Stimulated activated CD8-positive, alpha-beta memory T cell treated with anti-CD3 and anti-CD28 coated beads, Interleukin-7, amount 100 ng/mL, for 48 hours (primary cell): Measurements from ENCODE around the gene DDAH2.

ENCODE experiments used
- DNase-seq, 2 donors: peaks; one replicate each; pipeline ENCODE4 v3.0.0-alpha.2; 2020; ENCODE audit warnings: low read depth in 1 of 2; ENCODE audit errors: extremely low read depth in 1 of 2

Gene DDAH2

GRCh38 chr6:31733734-31734133 is 4.6 kb upstream of the DDAH2 start:
- DNase-seq = no peak

- DNase-seq = no peak
These were observed 2.9 kb upstream of the DDAH2 start for GRCh38 chr6:31732029-31732428.

DNA sequence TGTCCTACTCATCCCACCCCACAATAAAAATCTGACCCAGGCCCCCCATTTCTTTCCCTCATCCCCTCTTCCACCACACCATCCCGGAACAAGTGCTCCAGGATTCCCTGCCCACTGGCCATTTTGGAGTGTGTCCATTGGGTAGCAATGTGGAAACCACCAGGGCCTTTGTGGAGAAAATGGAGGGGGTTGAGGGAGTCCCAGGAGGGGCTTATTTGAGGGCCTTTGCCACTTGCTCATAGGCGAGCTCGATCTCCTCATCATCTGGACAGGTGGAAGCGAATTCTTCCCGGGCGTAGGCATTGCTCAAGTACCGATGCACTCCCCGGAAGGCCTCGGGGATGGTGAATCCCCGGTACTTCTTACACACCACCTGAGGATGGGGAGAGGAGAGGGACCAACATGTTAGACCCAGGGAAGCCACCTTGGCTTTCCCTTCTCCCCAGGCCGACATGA is 1.6 kb upstream of the DDAH2 start:
- no peak for DNase-seq

DNA sequence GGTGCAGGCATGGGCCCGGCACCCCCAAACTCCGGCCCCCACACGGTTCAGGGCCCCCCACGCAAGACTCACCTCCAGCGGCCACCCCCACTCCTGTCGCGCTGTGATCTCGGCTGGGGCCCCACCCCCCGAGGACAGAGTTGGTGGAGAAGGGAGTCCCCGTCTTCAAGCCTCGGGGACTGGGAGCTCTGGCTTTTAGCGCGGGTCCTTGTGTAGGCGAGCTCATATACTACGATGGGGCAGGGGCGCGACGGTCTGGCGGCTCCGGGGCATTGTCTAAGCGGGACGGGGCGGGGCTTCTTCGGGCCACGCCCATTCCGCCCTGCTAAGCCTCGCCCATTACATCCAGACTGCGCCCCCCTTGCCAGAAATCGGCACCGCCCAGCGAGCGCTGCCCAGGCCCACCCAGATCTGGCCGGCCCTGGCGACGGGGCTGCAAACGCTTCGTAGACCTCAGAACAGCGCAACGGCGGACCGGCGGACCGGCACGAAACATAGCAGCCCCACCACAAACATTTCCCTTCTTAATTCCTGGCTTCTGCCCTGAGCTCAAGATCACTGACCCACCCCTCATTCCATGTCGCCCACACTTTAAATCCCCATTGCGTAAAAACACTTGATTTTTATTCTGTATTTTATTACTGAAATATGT is 1.0 kb upstream of the DDAH2 start:
- peak; percentile 62 to 65 for DNase-seq

- peak; percentile 53 to 71 for DNase-seq
These were observed 448 bp upstream of the DDAH2 start for GRCh38 chr6:31729515-31729978.

GRCh38 chr6:31727717-31728671 is 1.1 kb downstream of the DDAH2 start:
- no peak for DNase-seq

- DNase-seq = no peak
These were observed 1.9 kb downstream of the DDAH2 start for GRCh38 chr6:31727034-31727716.

- DNase-seq = no peak
These were observed 3.4 kb downstream of the DDAH2 start for GRCh38 chr6:31725502-31726350.

GRCh38 chr6:31723980-31724691 is 5.0 kb downstream of the DDAH2 start:
- no peak for DNase-seq

DNA sequence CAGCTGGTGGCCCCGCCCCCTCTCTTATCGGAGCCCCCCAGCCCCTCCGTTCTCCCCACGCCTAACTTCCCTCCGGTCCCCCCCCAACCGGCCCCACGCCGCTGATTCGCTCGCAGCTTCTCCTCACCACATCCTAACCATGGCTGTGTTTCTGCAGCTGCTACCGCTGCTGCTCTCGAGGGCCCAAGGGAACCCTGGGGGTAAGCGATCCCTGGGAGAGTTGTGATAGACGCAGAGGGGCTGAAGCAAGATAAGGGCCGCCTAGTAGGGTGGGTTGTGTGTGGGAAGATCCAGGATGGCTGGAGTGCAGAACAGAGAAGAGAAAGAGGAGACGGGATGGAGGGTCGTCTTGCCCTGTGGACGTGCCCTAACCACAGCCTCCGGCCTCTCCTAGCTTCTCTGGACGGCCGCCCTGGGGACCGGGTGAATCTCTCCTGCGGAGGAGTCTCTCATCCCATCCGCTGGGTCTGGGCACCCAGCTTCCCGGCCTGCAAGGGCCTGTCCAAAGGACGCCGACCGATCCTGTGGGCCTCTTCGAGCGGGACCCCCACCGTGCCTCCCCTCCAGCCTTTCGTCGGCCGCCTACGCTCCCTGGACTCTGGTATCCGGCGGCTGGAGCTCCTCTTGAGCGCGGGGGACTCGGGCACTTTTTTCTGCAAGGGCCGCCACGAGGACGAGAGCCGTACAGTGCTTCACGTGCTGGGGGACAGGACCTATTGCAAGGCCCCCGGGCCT is 5.7 kb downstream of the DDAH2 start, which contains the start of gene MPIG6B:
Gene MPIG6B, plus strand, starts transcription at position 129 of the 735 bp plus-strand sequence. Its CDS starts 11 bp downstream, at position 140.
- DNase-seq = no peak

GRCh38 chr6:31722173-31722572 is 6.9 kb downstream of the DDAH2 start:
- no peak for DNase-seq

DNA sequence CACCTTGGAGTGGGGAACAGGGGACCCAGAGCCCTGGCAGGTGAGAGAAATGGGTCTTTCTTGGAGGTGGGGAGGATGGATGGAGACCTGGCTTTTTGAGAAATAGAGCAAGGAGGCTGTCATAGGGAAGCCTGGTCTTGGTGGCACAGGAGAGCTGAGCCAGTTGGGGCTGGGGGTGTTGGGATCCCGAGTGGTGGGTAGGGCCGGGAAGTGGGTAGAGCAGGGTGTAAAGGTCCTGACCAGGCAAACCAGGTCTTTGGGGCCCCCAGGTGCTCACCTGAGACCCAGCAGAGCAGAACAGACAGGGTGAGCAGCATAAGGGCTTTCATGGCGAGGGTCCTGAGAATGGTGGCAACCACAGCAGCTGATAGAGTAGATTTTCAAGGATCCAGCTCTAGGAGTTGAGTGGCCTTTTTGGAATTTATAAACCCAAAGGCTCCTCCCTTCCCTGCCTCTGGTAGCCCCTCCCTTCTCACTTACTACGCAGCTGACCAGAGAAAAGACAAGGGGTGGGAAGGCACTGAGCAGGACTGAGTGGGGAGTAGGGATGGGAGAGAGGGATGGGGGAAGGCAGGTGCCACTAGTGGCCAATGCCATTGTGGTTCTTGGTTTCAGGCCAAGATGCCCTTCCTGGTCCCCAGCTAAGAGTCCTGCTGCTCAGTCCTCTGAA is 7.6 kb downstream of the DDAH2 start, which contains the start of gene LY6G6C:
Gene LY6G6C, minus strand, starts transcription at position 396 of the 670 bp plus-strand sequence. Its CDS starts 67 bp downstream, at position 329.
- no peak for DNase-seq

DNA sequence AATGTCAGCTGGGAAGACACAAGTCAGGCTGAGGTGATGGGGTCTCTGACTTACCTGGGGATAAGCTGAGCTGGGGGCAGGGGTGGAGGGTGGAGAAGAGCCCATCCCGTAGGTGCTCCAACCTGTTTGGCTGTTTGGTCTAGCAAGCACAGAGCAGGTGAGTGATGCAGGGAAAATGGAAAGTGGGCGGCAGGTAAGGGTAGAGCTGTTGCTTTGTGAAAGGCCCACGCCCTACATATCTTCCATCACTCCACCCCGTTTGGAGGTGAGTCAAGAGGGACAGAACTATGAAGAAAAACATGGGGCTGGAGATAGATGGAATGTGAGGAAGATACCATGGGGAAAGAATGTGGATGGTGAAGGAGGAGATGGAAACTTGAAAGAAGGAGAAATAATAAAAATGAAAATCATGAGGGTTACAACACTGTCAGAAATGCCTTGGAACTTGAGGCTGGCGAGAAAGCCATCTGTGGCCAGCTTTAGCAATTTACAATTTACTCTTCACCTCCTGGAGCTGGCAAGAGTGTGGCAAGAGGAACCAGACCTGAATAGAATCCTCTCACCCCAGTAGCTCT is 8.8 kb downstream of the DDAH2 start:
- DNase-seq = no peak

DNA sequence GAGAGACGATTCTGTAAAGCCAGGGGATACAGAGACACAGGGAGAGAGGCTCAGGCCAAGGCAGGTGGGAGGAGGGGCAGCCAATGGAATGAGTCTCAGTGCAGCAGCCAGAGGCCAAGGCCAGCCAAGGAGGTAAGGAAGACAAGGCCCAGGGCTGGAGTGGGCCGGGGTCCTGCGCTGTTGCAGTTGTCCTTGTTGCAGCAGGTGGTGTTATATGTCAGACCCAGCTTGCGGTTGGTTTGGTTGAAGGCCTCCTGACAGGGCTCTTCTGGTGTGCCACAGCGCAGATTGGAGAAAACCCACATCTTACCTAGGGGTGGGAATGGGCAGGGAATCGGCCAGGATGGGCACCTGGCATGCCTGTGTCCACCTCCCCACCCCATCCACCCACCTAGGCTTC is 10.1 kb downstream of the DDAH2 start:
- DNase-seq = no peak

DNA sequence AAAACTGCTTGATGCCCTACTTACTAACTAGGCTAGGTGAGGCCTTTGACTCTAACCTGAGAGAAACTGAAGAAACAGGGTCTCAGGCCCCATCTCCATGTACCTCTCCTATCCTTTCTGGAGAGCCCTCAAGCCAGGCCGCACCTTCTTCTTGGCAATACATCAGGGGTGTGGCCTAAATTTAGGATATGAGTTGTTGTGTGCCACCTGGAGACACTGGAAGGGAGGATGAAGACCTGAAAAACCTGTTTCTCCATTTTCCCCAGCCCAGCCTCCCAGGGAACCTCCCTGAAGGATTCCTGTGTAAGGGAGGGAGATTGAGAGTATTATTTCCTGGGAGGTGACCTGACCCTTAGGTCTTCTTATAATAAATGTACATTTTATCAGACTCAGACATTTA is 10.8 kb downstream of the DDAH2 start:
- no peak for DNase-seq

DNA sequence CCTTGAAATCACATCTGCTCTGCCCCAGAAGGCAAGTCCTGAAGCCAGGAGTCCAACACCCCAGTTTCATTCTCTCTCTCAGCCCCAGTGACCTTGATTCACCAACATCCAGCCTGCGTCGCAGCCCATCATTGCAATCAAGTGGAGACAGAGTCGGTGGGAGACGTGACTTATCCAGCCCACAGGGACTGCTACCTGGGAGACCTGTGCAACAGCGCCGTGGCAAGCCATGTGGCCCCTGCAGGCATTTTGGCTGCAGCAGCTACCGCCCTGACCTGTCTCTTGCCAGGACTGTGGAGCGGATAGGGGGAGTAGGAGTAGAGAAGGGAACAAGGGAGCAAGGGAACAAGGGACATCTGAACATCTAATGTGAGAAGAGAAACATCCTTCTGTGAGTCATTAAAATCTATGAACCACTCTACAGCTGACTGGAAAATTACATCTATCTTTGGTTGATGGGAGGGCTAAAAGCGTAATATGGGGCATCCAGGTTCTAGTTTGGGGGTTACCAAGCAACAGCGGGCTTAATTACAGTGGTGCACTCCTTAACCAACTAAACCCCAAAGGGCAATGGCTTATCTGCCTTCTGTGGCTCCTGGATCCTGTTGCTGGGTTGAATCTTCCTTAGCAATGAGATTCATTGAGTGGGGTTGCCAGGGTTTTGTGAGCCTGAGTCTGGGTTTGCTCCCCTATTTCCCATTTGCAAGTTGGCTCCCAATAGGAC is 11.4 kb downstream of the DDAH2 start:
- DNase-seq = no peak
